OCI-LY1 (cell line): ENCODE data around the gene PLCG2.
"Not testable (repeated sequence)": the region's sequence is repeated elsewhere in the genome, so short reads cannot be mapped to it uniquely, and the experiment has no call there.

Experiments
- H2AFZ ChIP-seq: fragments of 200-600 bp; sonication (generic), shearing (Covaris generic); 2 replicates; pipeline ENCODE4 v1.6.0; 2014; ENCODE audit warnings: antibody characterized with exemption, mild to moderate bottlenecking, low read length
- H3F3A ChIP-seq: fragments of 200-600 bp; sonication (generic), shearing (Covaris generic); 2 replicates; pipeline ENCODE4 v1.6.0; 2014; ENCODE audit warnings: mild to moderate bottlenecking, antibody characterized with exemption, low read length, moderate library complexity; ENCODE audit not compliant: insufficient read depth
- H3K27ac ChIP-seq: fragments of 200-600 bp; sonication (generic); 2 replicates; pipeline ENCODE4 v1.5.1; 2014; ENCODE audit warnings: low read length, mixed run types, mild to moderate bottlenecking, low read depth; ENCODE audit not compliant: poor library complexity, severe bottlenecking
- H3K27me3 ChIP-seq: fragments of 200-600 bp; sonication (generic); 2 replicates; pipeline ENCODE4 v1.6.0; 2014; ENCODE audit warnings: antibody characterized with exemption, mild to moderate bottlenecking, low read length, moderate library complexity; ENCODE audit not compliant: insufficient read depth
- H3K36me3 ChIP-seq: fragments of 200-600 bp; sonication (generic); 2 replicates; pipeline ENCODE4 v1.6.1; 2014; ENCODE audit warnings: mild to moderate bottlenecking, antibody characterized with exemption, low read length, moderate library complexity, mixed read lengths; ENCODE audit not compliant: insufficient read depth
- H3K4me1 ChIP-seq: fragments of 200-600 bp; sonication (generic); 2 replicates; pipeline ENCODE4 v1.5.1; 2014; ENCODE audit warnings: mild to moderate bottlenecking, low read length, moderate library complexity; ENCODE audit not compliant: insufficient read depth, severe bottlenecking
- H3K4me2 ChIP-seq: fragments of 200-600 bp; sonication (generic), shearing (Covaris generic); 2 replicates; pipeline ENCODE4 v1.6.1; 2014; ENCODE audit warnings: low read length
- H3K4me3 ChIP-seq: fragments of 200-600 bp; sonication (generic); 2 replicates; pipeline ENCODE4 v1.5.1; 2014; ENCODE audit warnings: low read length, low read depth, mild to moderate bottlenecking, mixed read lengths; ENCODE audit not compliant: poor library complexity, severe bottlenecking
- H3K79me2 ChIP-seq: fragments of 200-600 bp; shearing (Covaris generic); 2 replicates; pipeline ENCODE4 v1.6.1; 2016; ENCODE audit warnings: mixed run types, low read length, mixed read lengths; ENCODE audit not compliant: insufficient read depth
- H3K9ac ChIP-seq: fragments of 200-600 bp; sonication (generic), shearing (Covaris generic); 2 replicates; pipeline ENCODE4 v1.6.1; 2014; ENCODE audit warnings: mild to moderate bottlenecking, low read length, mixed read lengths
- H3K9me2 ChIP-seq: fragments of 200-600 bp; sonication (generic), shearing (Covaris generic); 2 replicates; pipeline ENCODE4 v1.6.1; 2014; ENCODE audit warnings: low read depth, mild to moderate bottlenecking, low read length, mixed read lengths
- H3K9me3 ChIP-seq: fragments of 200-600 bp; shearing (Covaris generic); 2 replicates; pipeline ENCODE4 v1.6.1; 2014; ENCODE audit warnings: low read length, mixed read lengths
- H4K20me1 ChIP-seq: fragments of 200-600 bp; sonication (generic), shearing (Covaris generic); 2 replicates; pipeline ENCODE4 v1.6.0; 2016; ENCODE audit warnings: mild to moderate bottlenecking, low read length; ENCODE audit not compliant: insufficient read depth
- EZH2 ChIP-seq: fragments of 200-600 bp; sonication (generic), shearing (Covaris generic); IDR thresholded peaks from 2 replicates; pipeline ENCODE4 v1.8.0; 2017; ENCODE audit warnings: borderline replicate concordance, mixed run types, mild to moderate bottlenecking, antibody characterized with exemption, low read length, moderate library complexity, mixed read lengths
- TF ChIP-seq, protein P1 (sequence below): fragments of 200-600 bp; sonication (generic), shearing (Covaris generic); IDR thresholded peaks from 2 replicates; pipeline ENCODE4 v1.5.1; 2017; ENCODE audit warnings: mild to moderate bottlenecking, antibody characterized with exemption, low read length, moderate library complexity, mixed read lengths

PLCG2 gene

DNA sequence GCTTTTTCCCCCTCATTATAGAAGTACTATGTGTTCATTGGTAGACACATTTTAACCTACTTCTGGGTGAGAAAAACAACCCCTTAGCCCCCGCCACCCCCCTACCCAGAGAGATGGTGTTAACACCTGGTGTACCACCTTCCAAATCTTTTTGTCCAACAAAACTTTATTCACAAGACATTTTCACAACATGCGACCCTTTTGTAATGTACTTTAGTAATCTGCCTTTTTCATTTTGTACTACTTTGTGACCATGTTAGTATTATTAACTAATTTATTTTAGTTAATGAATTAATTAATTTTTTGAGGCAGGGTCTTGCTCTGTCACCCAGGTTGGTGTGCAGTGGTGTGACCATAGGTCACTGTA, 20.0 kb downstream of the PLCG2 start:
- Histone ChIP-seq H4K20me1 (no peaks in the 10 kb centered on the region), H3K9ac (peak overlapping the region; percentile 61), H3K79me2 (peaks cover 98% of the 10 kb centered on the region), H3K27me3 (no peaks in the 10 kb centered on the region), H3K4me3 (peak overlapping the region; percentile 43), H3K9me3 (no peaks in the 10 kb centered on the region), H3K36me3 (peaks cover 97% of the 10 kb centered on the region), H3K4me2 (peak overlapping the region; percentile 73), H3K4me1 (peaks cover 78% of the 10 kb centered on the region), H3K27ac (peak overlapping the region; percentile 99), H3F3A (peaks cover 24% of the 10 kb centered on the region; the same call in 1 of the 2 replicates), H2AFZ (no peak overlapping the region), H3K9me2 (no peaks in the 10 kb centered on the region)
- no peak for TF ChIP-seq EZH2
- TF ChIP-seq, protein P1, sequence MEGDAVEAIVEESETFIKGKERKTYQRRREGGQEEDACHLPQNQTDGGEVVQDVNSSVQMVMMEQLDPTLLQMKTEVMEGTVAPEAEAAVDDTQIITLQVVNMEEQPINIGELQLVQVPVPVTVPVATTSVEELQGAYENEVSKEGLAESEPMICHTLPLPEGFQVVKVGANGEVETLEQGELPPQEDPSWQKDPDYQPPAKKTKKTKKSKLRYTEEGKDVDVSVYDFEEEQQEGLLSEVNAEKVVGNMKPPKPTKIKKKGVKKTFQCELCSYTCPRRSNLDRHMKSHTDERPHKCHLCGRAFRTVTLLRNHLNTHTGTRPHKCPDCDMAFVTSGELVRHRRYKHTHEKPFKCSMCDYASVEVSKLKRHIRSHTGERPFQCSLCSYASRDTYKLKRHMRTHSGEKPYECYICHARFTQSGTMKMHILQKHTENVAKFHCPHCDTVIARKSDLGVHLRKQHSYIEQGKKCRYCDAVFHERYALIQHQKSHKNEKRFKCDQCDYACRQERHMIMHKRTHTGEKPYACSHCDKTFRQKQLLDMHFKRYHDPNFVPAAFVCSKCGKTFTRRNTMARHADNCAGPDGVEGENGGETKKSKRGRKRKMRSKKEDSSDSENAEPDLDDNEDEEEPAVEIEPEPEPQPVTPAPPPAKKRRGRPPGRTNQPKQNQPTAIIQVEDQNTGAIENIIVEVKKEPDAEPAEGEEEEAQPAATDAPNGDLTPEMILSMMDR: no peak

DNA sequence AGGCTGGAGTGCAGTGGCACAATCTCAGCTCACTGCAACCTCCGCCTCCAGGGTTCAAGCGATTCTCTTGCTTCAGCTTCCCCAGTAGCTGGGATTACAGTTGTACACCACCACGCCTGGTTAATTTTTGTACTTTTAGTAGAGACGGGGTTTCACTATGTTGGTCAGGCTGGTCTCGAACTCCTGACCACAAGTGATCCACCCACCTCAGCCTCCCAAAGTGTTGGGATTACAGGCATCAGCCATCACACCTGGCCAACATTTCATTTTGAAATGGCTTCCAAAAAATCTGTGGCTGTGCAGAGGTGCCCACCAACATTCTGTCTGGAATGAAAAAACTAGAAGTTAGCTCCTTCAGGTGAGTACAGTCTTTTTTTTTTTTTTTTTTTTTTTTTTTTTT, 22.6 kb downstream of the PLCG2 start:
- not testable (repeated sequence) for H4K20me1 ChIP-seq, H3K27ac ChIP-seq, H3K27me3 ChIP-seq, H3K9me3 ChIP-seq, H3K4me3 ChIP-seq, H2AFZ ChIP-seq, H3K9me2 ChIP-seq, H3K9ac ChIP-seq, H3K4me2 ChIP-seq
- Histone ChIP-seq H3K4me1 (peaks cover 79% of the 10 kb centered on the region), H3K36me3 (peaks cover 94% of the 10 kb centered on the region), H3F3A (peaks cover 14% of the 10 kb centered on the region; the same call in 1 of the 2 replicates), H3K79me2 (peaks cover 97% of the 10 kb centered on the region)

DNA sequence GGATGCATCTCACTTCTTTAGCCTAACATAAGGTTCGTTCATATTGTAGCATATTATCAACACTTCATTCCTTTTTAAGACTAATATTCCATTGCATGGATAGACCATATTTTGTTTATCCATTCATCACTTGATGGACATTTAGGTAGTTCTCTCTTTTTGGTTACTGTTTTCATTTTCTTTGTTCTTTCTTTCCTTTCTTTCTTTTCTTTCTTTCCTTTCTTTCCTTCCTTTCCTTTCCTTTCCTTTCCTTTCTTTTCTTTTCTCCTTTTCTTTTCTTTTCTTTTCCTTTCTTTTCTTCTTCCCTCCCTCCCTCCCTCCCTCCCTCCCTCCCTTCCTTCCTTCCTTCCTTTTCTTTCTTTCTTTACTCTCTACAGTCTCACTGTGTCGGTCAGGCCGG, 24.2 kb downstream of the PLCG2 start:
- Histone ChIP-seq H2AFZ (no peak overlapping the region), H3K27me3 (no peaks in the 10 kb centered on the region), H3K79me2 (peaks cover 94% of the 10 kb centered on the region), H3K4me2 (no peak overlapping the region), H3K9ac (no peak overlapping the region), H3K9me2 (no peaks in the 10 kb centered on the region), H3K36me3 (peaks cover 94% of the 10 kb centered on the region), H3K4me3 (no peak overlapping the region), H3K4me1 (peaks cover 79% of the 10 kb centered on the region), H3K9me3 (no peaks in the 10 kb centered on the region), H3K27ac (peak overlapping the region; percentile 100), H4K20me1 (no peaks in the 10 kb centered on the region), H3F3A (peaks cover 8% of the 10 kb centered on the region)
- no peak for TF ChIP-seq EZH2
- TF ChIP-seq, protein P1: no peak

DNA sequence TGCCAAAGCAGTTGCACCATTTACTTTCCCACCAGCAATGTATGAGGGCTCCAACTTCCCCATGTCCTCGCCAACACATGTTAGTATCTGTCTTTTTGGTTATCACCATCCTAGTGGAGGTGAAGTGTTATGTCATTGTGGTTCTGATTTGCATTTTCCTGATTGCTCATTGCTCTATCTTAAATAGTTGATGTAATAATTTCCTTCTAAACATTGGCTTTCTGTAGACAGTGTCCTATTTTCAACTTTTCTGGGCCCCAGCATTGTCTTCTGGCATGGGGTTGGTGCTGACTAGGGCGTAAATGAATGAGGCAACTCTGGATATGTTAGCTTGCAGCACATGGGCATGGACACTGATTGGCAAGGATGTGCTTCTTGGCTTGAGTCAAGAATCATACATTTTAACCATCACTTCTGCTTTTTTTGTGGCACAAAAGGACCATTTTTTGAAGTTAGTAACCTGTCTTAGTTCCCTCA, 25.1 kb downstream of the PLCG2 start:
- Histone ChIP-seq H3K4me3 (peak overlapping the region; percentile 15), H3K9me2 (no peaks in the 10 kb centered on the region), H2AFZ (no peak overlapping the region), H3K36me3 (peaks cover 87% of the 10 kb centered on the region), H3K4me2 (peak overlapping the region; percentile 68), H3K4me1 (peaks cover 79% of the 10 kb centered on the region), H3F3A (peaks cover 4% of the 10 kb centered on the region), H4K20me1 (no peaks in the 10 kb centered on the region), H3K9ac (peak overlapping the region; percentile 49; the same call in 1 of the 2 replicates), H3K27ac (peak overlapping the region; percentile 100), H3K27me3 (no peaks in the 10 kb centered on the region), H3K9me3 (no peaks in the 10 kb centered on the region), H3K79me2 (peaks cover 88% of the 10 kb centered on the region)
- TF ChIP-seq, protein P1: no peak
- no peak for TF ChIP-seq EZH2
